Subcutaneous adipose tissue (tissue), 4 donors: Measurements from ENCODE around the gene LMAN2. TPM values are rescaled to one million over a fixed set of nuclear protein-coding genes. Genes with fewer than 3 reads are reported as not detected.

ENCODE experiments used
- total RNA-seq, 4 donors: library from RNA; depleted of rRNA; stranded (reverse); fragments of >200 nt; gene quantifications; one replicate each; pipeline ENCODE4 v1.1.0, GENCODE V29; 2016
- TF ChIP-seq, protein P1 (sequence below): fragments of 450-650 bp; IDR thresholded peaks from one replicate; pipeline ENCODE4 v1.5.1; 2016; ENCODE audit warnings: low read depth, mild to moderate bottlenecking, control low read depth, antibody characterized with exemption, moderate library complexity

Gene LMAN2
- total RNA-seq, 4 donors from 2014 or later: 93.6 to 158 (median 129) TPM

DNA sequence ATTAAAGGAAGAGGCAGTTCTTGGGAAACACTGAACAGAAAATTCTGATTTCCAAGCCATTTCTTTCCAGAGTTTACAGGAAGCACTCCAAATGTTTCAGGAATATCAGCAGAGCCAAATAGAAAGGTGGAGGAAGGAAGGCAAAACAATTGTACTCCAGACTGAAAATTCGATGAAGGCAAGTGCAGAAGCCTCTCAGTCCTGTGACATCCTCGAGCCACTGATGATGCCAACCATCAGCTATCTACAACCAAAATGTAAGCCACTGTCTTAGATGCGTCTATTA lies 2.2 kb downstream of the LMAN2 start:
- TF ChIP-seq, protein P1, sequence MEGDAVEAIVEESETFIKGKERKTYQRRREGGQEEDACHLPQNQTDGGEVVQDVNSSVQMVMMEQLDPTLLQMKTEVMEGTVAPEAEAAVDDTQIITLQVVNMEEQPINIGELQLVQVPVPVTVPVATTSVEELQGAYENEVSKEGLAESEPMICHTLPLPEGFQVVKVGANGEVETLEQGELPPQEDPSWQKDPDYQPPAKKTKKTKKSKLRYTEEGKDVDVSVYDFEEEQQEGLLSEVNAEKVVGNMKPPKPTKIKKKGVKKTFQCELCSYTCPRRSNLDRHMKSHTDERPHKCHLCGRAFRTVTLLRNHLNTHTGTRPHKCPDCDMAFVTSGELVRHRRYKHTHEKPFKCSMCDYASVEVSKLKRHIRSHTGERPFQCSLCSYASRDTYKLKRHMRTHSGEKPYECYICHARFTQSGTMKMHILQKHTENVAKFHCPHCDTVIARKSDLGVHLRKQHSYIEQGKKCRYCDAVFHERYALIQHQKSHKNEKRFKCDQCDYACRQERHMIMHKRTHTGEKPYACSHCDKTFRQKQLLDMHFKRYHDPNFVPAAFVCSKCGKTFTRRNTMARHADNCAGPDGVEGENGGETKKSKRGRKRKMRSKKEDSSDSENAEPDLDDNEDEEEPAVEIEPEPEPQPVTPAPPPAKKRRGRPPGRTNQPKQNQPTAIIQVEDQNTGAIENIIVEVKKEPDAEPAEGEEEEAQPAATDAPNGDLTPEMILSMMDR: no peak

DNA sequence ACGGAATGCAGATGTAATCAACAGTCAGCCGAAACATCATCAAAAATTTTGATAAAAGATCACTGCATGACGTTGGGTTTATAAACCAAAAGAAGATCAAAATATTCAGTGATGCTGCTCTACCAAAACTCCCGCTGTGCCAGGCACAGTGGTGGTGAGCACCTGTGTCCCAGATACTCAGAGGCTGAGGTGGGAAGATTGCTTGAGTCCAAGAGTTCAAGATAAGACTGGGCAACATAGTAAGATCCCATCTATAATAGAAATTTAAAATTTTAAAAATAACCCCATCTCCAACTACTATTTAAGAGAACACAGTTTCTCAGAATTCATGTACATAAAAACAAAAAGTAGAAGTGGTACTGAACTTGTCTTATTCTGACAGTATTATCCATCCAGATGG lies 3.8 kb downstream of the LMAN2 start:
- TF ChIP-seq, protein P1: no peak

DNA sequence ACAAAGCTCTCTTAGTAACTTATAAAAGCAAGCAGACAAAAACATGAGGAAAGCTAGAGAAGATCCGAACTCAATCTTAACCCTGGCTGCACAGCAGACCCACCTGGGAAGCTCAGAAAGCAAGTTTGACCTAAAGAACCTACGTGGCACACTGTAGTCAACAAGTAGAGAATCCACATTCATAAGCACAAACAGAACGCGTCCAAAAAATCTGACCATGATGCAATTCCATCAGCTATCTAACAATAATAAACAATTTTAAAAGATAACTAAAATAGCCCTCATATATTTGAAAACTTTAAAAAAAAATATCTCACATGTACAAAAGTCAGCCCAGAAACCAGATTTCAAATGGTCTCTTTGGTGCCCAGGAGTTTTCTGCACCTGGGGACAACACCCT lies 4.6 kb downstream of the LMAN2 start:
- TF ChIP-seq, protein P1: no peak

DNA sequence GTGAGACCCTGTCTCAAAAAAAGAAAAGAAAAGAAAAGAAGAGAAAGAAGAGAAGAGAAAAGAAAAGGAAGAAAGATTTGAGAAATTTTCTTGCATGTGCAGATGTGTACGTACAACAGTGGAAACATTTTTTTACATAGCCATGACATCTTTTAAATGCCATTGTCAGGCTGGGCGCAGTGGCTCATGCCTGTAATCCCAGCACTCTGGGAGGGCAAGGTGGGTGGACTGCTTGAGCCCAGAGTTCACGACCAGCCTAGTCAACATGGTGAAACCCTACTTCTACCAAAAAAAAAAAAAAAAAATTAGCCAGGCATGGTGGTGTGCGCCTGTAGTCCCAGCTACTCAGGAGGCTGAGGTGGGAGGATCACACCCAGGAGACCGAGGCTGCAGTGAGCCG lies 6.6 kb downstream of the LMAN2 start:
- TF ChIP-seq, protein P1: no peak

DNA sequence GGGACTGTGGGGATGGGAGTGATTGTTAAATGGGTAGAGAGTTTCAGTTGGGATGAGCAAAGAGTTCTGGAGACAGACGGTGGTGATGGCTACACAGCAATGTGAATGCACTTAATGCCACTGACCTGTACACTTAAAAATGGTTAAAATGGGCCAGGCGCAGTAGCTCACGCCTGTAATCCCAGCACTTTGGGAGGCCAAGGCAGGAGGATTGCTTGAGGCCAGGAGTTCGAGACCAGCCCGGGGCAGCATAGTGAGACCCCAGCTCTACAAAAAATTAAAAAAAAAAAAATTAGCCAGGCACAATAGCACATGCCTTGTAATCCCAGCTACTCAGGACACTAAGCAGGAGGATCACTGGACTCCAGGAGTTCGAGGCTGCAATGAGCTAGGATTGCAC lies 7.7 kb downstream of the LMAN2 start:
- TF ChIP-seq, protein P1: no peak

DNA sequence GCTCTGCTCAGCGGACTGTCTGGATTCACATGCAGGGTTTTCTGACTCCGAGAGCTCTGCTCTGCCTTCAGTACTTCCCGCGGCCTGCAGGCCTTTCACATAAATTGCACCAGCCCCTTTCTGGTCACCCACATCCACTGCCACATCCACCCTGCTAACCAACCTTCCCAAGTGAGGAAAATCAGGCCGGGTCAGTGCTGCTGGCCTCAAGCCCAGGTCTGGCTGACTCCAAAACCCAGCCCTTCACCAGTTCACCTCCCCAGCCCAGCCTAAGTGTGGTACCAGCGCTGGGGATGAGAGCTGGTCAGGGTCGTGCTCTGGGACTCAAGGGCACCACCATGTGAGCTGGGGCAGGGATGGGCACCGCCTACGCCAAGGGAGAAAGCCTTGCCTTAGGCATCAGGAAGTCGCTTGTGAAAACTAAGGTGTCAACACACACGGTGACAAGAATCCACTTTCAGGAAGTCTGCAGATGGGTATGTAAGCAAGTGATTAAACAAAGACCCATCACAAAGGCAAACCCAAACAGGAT lies 12.3 kb downstream of the LMAN2 start:
- TF ChIP-seq, protein P1: no peak

DNA sequence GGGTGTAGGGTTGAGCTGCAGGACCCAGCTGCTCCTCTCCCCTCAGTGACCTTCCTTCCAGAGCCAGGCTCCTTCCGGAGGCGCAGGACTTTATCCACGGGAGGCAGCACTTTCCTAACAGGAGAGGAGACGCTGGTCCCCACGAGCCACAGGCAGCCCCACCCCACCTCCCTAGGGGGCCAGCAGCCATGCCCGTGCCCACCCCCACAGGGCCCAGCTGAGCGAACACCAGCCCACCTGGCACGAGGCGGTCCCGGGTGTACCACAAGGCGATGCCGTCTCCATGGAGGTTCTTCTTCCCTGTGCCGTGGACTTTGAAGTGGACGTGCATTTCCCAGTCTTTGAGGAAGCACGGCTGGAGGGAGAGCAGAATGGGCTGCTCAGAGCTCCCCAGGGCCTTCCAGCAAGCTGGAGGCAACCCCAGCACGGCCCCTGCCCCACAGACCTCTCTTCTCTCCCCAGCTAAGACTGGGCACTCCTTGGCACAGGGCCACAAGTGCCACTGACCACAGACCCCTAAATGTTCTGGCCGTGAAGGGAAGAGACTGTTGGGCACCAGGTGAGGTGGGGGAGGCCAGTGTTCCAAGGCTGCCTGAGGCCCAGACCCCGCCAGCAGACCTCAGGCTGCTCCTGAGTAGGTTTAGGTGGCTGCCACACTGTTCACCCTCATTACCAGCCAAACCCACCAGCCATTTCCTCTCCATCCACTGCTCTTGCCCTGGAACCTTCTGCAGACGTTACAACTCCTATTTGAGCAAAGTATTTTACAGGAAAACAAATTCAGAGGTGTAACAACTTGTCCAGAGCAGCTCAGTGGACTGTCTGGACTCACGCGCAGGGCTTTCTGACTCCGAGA lies 13.0 kb downstream of the LMAN2 start:
- TF ChIP-seq, protein P1: no peak
